Mesendoderm (in vitro differentiated cells): ENCODE data around the gene KCNK10.

Experiments
- DNase-seq: peaks from one replicate; pipeline ENCODE4 v3.0.0; 2013
- H2AK5ac ChIP-seq: 2 replicates; pipeline ENCODE4 v1.6.1; 2013; ENCODE audit warnings: low read length, inconsistent platforms
- H2BK120ac ChIP-seq: 2 replicates; pipeline ENCODE4 v1.6.1; 2013; ENCODE audit warnings: low read depth, mild to moderate bottlenecking, low read length, moderate library complexity, mixed read lengths
- H2BK15ac ChIP-seq: replicated peaks from 2 replicates; pipeline ENCODE4 v1.6.1; 2013; ENCODE audit warnings: low read depth, mild to moderate bottlenecking, moderate library complexity
- H2BK5ac ChIP-seq: 2 replicates; pipeline ENCODE4 v1.6.1; 2013; ENCODE audit warnings: low read length, inconsistent platforms
- H3K18ac ChIP-seq: 2 replicates; pipeline ENCODE4 v1.6.1; 2013; ENCODE audit warnings: mild to moderate bottlenecking, low read length, mixed read lengths
- H3K23ac ChIP-seq: one replicate; pipeline ENCODE4 v1.6.1; 2013; ENCODE audit warnings: low read length
- H3K27ac ChIP-seq: 2 replicates; pipeline ENCODE4 v1.5.1; 2013; ENCODE audit warnings: low read depth, mild to moderate bottlenecking, inconsistent platforms, low read length, moderate library complexity
- H3K27me3 ChIP-seq: 2 replicates; pipeline ENCODE4 v1.6.1; 2013; ENCODE audit warnings: low read length, control low read depth, mild to moderate bottlenecking, inconsistent platforms; ENCODE audit not compliant: insufficient read depth, poor library complexity
- H3K36me3 ChIP-seq: 2 replicates; pipeline ENCODE4 v1.6.1; 2013; ENCODE audit warnings: low read length, inconsistent platforms; ENCODE audit not compliant: control insufficient read depth, insufficient read depth
- H3K4ac ChIP-seq: one replicate; pipeline ENCODE4 v1.6.1; 2013; ENCODE audit warnings: low read depth, mild to moderate bottlenecking, low read length, moderate library complexity
- H3K4me1 ChIP-seq: 2 replicates; pipeline ENCODE4 v1.6.1; 2013; ENCODE audit warnings: low read depth, low read length, inconsistent platforms; ENCODE audit not compliant: control insufficient read depth
- H3K4me2 ChIP-seq: 2 replicates; pipeline ENCODE4 v1.6.1; 2013; ENCODE audit warnings: low read length
- H3K4me3 ChIP-seq: 2 replicates; pipeline ENCODE4 v1.5.1; 2013; ENCODE audit warnings: mild to moderate bottlenecking, low read length
- H3K56ac ChIP-seq: one replicate; pipeline ENCODE4 v1.6.1; 2013; ENCODE audit warnings: low read length
- H3K79me1 ChIP-seq: 2 replicates; pipeline ENCODE4 v1.6.1; 2013; ENCODE audit warnings: low read length, inconsistent platforms
- H3K79me2 ChIP-seq: 2 replicates; pipeline ENCODE4 v1.6.1; 2013; ENCODE audit warnings: mild to moderate bottlenecking, low read length; ENCODE audit not compliant: control insufficient read depth, insufficient read depth
- H3K9ac ChIP-seq: 2 replicates; pipeline ENCODE4 v1.6.1; 2013; ENCODE audit warnings: low read length, inconsistent platforms
- H4K5ac ChIP-seq: one replicate; pipeline ENCODE4 v1.6.1; 2013; ENCODE audit warnings: low read length
- H4K8ac ChIP-seq: one replicate; pipeline ENCODE4 v1.6.1; 2013; ENCODE audit warnings: low read depth, mild to moderate bottlenecking, control low read depth, low read length, moderate library complexity
- WGBS: extraction: QIAGEN DNeasy Blood & Tissue Kit; methylation state at CpG from one replicate; pipeline ENCODE4 v1.1.7; 2013; ENCODE audit warnings: low lambda C conversion rate, missing lambda C conversion rate; ENCODE audit not compliant: insufficient coverage; ENCODE audit errors: extremely low coverage; 5-methylcytosine and 5-hydroxymethylcytosine counted together

KCNK10 gene

GRCh38 chr14:88203291-88203690 lies 119.8 kb downstream of the KCNK10 start:
- Histone ChIP-seq H2BK5ac (no peak overlapping the region), H4K8ac (no peak overlapping the region), H3K79me1 (no peaks in the 10 kb centered on the region), H3K18ac (no peak overlapping the region), H2AK5ac (no peak overlapping the region), H2BK15ac (no peak overlapping the region), H3K4me3 (no peak overlapping the region), H3K23ac (no peak overlapping the region), H3K4ac (no peak overlapping the region), H4K5ac (no peak overlapping the region), H3K4me2 (no peak overlapping the region), H3K27ac (no peak overlapping the region), H3K56ac (no peak overlapping the region), H3K79me2 (no peaks in the 10 kb centered on the region), H3K27me3 (no peaks in the 10 kb centered on the region), H3K36me3 (no peaks in the 10 kb centered on the region), H3K4me1 (no peaks in the 10 kb centered on the region), H3K9ac (no peak overlapping the region), H2BK120ac (no peak overlapping the region)
- DNase-seq: no peak
- no CpG with 5 or more reads among the region's 3 CpGs for WGBS

- Histone ChIP-seq H3K18ac (no peak overlapping the region), H3K4me1 (no peaks in the 10 kb centered on the region), H3K4ac (no peak overlapping the region), H2BK15ac (no peak overlapping the region), H3K56ac (no peak overlapping the region), H3K9ac (no peak overlapping the region), H3K4me3 (no peak overlapping the region), H4K8ac (no peak overlapping the region), H4K5ac (no peak overlapping the region), H2BK120ac (no peak overlapping the region), H3K36me3 (no peaks in the 10 kb centered on the region), H2AK5ac (no peak overlapping the region), H3K27me3 (no peaks in the 10 kb centered on the region), H3K79me1 (no peaks in the 10 kb centered on the region), H3K27ac (no peak overlapping the region), H3K23ac (no peak overlapping the region), H2BK5ac (no peak overlapping the region), H3K79me2 (no peaks in the 10 kb centered on the region), H3K4me2 (no peak overlapping the region)
- no CpG with 5 or more reads among the region's 4 CpGs for WGBS
- DNase-seq: no peak
These were observed 120.8 kb downstream of the KCNK10 start for GRCh38 chr14:88202286-88202685.

- Histone ChIP-seq H4K8ac (no peak overlapping the region), H2AK5ac (no peak overlapping the region), H3K4ac (no peak overlapping the region), H3K23ac (no peak overlapping the region), H4K5ac (no peak overlapping the region), H3K4me1 (no peaks in the 10 kb centered on the region), H3K36me3 (no peaks in the 10 kb centered on the region), H3K79me2 (no peaks in the 10 kb centered on the region), H3K4me3 (no peak overlapping the region), H3K9ac (no peak overlapping the region), H3K79me1 (no peaks in the 10 kb centered on the region), H3K27me3 (no peaks in the 10 kb centered on the region), H2BK15ac (no peak overlapping the region), H3K56ac (no peak overlapping the region), H2BK120ac (no peak overlapping the region), H3K27ac (no peak overlapping the region), H3K4me2 (no peak overlapping the region), H2BK5ac (no peak overlapping the region), H3K18ac (no peak overlapping the region)
- no peak for DNase-seq
- no CpG with 5 or more reads among the region's 2 CpGs for WGBS
These were observed 121.2 kb downstream of the KCNK10 start for GRCh38 chr14:88201851-88202250.

GRCh38 chr14:88199882-88200281 lies 123.2 kb downstream of the KCNK10 start:
- Histone ChIP-seq H3K4ac (no peak overlapping the region), H3K18ac (no peak overlapping the region), H3K4me1 (no peaks in the 10 kb centered on the region), H3K56ac (no peak overlapping the region), H3K23ac (no peak overlapping the region), H4K8ac (no peak overlapping the region), H2BK120ac (no peak overlapping the region), H3K27ac (no peak overlapping the region), H2AK5ac (no peak overlapping the region), H2BK15ac (no peak overlapping the region), H2BK5ac (no peak overlapping the region), H3K9ac (no peak overlapping the region), H3K27me3 (no peaks in the 10 kb centered on the region), H3K79me1 (no peaks in the 10 kb centered on the region), H3K79me2 (no peaks in the 10 kb centered on the region), H3K4me2 (no peak overlapping the region), H3K4me3 (no peak overlapping the region), H3K36me3 (no peaks in the 10 kb centered on the region), H4K5ac (no peak overlapping the region)
- no peak for DNase-seq
- WGBS: no CpG with 5 or more reads among the region's 1 CpG

- Histone ChIP-seq H2AK5ac (no peak overlapping the region), H3K4ac (no peak overlapping the region), H3K27me3 (no peaks in the 10 kb centered on the region), H4K8ac (no peak overlapping the region), H2BK15ac (no peak overlapping the region), H3K23ac (no peak overlapping the region), H2BK5ac (no peak overlapping the region), H3K4me2 (no peak overlapping the region), H3K79me2 (no peaks in the 10 kb centered on the region), H3K36me3 (no peaks in the 10 kb centered on the region), H3K4me1 (no peaks in the 10 kb centered on the region), H3K27ac (no peak overlapping the region), H4K5ac (no peak overlapping the region), H3K18ac (no peak overlapping the region), H3K79me1 (no peaks in the 10 kb centered on the region), H3K9ac (no peak overlapping the region), H3K56ac (no peak overlapping the region), H3K4me3 (no peak overlapping the region), H2BK120ac (no peak overlapping the region)
- no CpG with 5 or more reads among the region's 1 CpG for WGBS
- DNase-seq: no peak
These were observed 124.6 kb downstream of the KCNK10 start for GRCh38 chr14:88198446-88198845.

- H3K27ac ChIP-seq: no peak overlapping the region
- H3K36me3 ChIP-seq: no peaks in the 10 kb centered on the region
- no peak overlapping the region for H3K4me2 ChIP-seq
- no peak overlapping the region for H3K4me3 ChIP-seq
- H3K4ac ChIP-seq: no peak overlapping the region
- no peaks in the 10 kb centered on the region for H3K79me1 ChIP-seq
- H3K56ac ChIP-seq: no peak overlapping the region
- no peak overlapping the region for H3K23ac ChIP-seq
- H3K79me2 ChIP-seq: no peaks in the 10 kb centered on the region
- no CpG with 5 or more reads among the region's 1 CpG for WGBS
- DNase-seq: no peak
- no peak overlapping the region for H3K18ac ChIP-seq
- no peak overlapping the region for H3K9ac ChIP-seq
- H2BK5ac ChIP-seq: no peak overlapping the region
- no peaks in the 10 kb centered on the region for H3K27me3 ChIP-seq
- H2BK120ac ChIP-seq: no peak overlapping the region
- H3K4me1 ChIP-seq: peaks cover 2% of the 10 kb centered on the region
- H4K8ac ChIP-seq: no peak overlapping the region
- H2AK5ac ChIP-seq: no peak overlapping the region
- no peak overlapping the region for H2BK15ac ChIP-seq
- H4K5ac ChIP-seq: no peak overlapping the region
These were observed 126.1 kb downstream of the KCNK10 start for GRCh38 chr14:88196925-88197324.
